ENCODE data around the gene NBPF11.
"Not testable (repeated sequence)": the region's sequence is repeated elsewhere in the genome, so short reads cannot be mapped to it uniquely, and the experiment has no call there.

Gene NBPF11

GRCh38 chr1:148149050-148149815, 2.8 kb downstream of the NBPF11 start:
- DNase-seq, result not testable (repeated sequence)

- not testable (repeated sequence) for DNase-seq
These were observed 4.8 kb downstream of the NBPF11 start for GRCh38 chr1:148147052-148147838.

- DNase-seq, result not testable (repeated sequence)
These were observed 5.7 kb downstream of the NBPF11 start for GRCh38 chr1:148146191-148146997.

GRCh38 chr1:148143223-148143622, 8.9 kb downstream of the NBPF11 start:
- DNase-seq, result not testable (repeated sequence)

GRCh38 chr1:148141936-148142335, 10.1 kb downstream of the NBPF11 start:
- not testable (repeated sequence) for DNase-seq

- DNase-seq, result not testable (repeated sequence)
These were observed 13.5 kb downstream of the NBPF11 start for GRCh38 chr1:148138606-148139005.

GRCh38 chr1:148122341-148122740, 29.7 kb downstream of the NBPF11 start:
- DNase-seq, result not testable (repeated sequence)

GRCh38 chr1:148120395-148120794, 31.7 kb downstream of the NBPF11 start:
- DNase-seq, result not testable (repeated sequence)

- not testable (repeated sequence) for DNase-seq
These were observed 56.3 kb downstream of the NBPF11 start for GRCh38 chr1:148095732-148096131.

- not testable (repeated sequence) for DNase-seq
These were observed 65.9 kb downstream of the NBPF11 start for GRCh38 chr1:148086196-148086595.

- DNase-seq, result not testable (repeated sequence)
These were observed 70.9 kb downstream of the NBPF11 start for GRCh38 chr1:148081205-148081604.

- not testable (repeated sequence) for DNase-seq
These were observed 73.2 kb downstream of the NBPF11 start for GRCh38 chr1:148078632-148079519.

GRCh38 chr1:148078090-148078489, 74.0 kb downstream of the NBPF11 start:
- DNase-seq, result not testable (repeated sequence)

GRCh38 chr1:148077458-148077857, 74.6 kb downstream of the NBPF11 start:
- not testable (repeated sequence) for DNase-seq

- DNase-seq, result not testable (repeated sequence)
These were observed 78.7 kb downstream of the NBPF11 start for GRCh38 chr1:148073392-148073791.

- DNase-seq, result not testable (repeated sequence)
These were observed 83.5 kb downstream of the NBPF11 start for GRCh38 chr1:148068606-148069005.

- not testable (repeated sequence) for DNase-seq
These were observed 83.9 kb downstream of the NBPF11 start for GRCh38 chr1:148068201-148068600.

GRCh38 chr1:148060294-148060701, 91.8 kb downstream of the NBPF11 start:
- DNase-seq, result peak; percentile 71

- not testable (repeated sequence) for DNase-seq
These were observed 94.7 kb downstream of the NBPF11 start for GRCh38 chr1:148057384-148057783.

Data from activated CD8-positive, alpha-beta memory T cell treated with anti-CD3 and anti-CD28 coated beads for 24 hours (primary cell).